AG09319 (cell line): ENCODE measurements around the gene NCMAP.
A peak's percentile ranks its signal among the peaks of the same experiment; 100 is the strongest.

Source experiments
- DNase-seq: peaks from one replicate; pipeline ENCODE4 v3.0.0-alpha.2; 2010; ENCODE audit warnings: low read depth; ENCODE audit errors: extremely low read depth
- CTCF ChIP-seq: IDR thresholded peaks from 2 replicates; pipeline ENCODE4 v1.5.1; 2011; ENCODE audit warnings: low read depth, mild to moderate bottlenecking, inconsistent platforms, low read length, moderate library complexity

NCMAP gene

GRCh38 chr1:24642481-24643362 is 86.8 kb downstream of the NCMAP start, which contains the start of gene SRRM1:
Gene SRRM1 (plus strand): TSS chr1:24643302. CDS start chr1:24643327, 25 bp downstream.
- DNase-seq: peak; percentile 100
- no peak; the same call in 1 of the 2 replicates for TF ChIP-seq CTCF

GRCh38 chr1:24643363-24644099 is 87.6 kb downstream of the NCMAP start:
- no peak for DNase-seq
- no peak for TF ChIP-seq CTCF

GRCh38 chr1:24644100-24644384 is 88.2 kb downstream of the NCMAP start:
- no peak for DNase-seq
- no peak for TF ChIP-seq CTCF

GRCh38 chr1:24648919-24649318 is 93.0 kb downstream of the NCMAP start:
- no peak for DNase-seq
- TF ChIP-seq CTCF: no peak

GRCh38 chr1:24652382-24652781 is 96.5 kb downstream of the NCMAP start:
- TF ChIP-seq CTCF: no peak
- no peak for DNase-seq

- no peak for TF ChIP-seq CTCF
- no peak for DNase-seq
Measured at GRCh38 chr1:24654010-24654409, 98.1 kb downstream of the NCMAP start.

GRCh38 chr1:24656046-24656445 is 100.2 kb downstream of the NCMAP start:
- no peak for TF ChIP-seq CTCF
- no peak for DNase-seq
